Measurements from ENCODE around the gene IFITM1. TPM values are rescaled to one million over a fixed set of nuclear protein-coding genes. Genes with fewer than 3 reads are reported as not detected.

The IFITM1 gene
- total and polyA plus RNA-seq, 9 of the 15 experiments (the other 6 are each of a cell fraction or from before 2014, with no cell fraction given): 691 to 5,579 (median 974) TPM

DNA sequence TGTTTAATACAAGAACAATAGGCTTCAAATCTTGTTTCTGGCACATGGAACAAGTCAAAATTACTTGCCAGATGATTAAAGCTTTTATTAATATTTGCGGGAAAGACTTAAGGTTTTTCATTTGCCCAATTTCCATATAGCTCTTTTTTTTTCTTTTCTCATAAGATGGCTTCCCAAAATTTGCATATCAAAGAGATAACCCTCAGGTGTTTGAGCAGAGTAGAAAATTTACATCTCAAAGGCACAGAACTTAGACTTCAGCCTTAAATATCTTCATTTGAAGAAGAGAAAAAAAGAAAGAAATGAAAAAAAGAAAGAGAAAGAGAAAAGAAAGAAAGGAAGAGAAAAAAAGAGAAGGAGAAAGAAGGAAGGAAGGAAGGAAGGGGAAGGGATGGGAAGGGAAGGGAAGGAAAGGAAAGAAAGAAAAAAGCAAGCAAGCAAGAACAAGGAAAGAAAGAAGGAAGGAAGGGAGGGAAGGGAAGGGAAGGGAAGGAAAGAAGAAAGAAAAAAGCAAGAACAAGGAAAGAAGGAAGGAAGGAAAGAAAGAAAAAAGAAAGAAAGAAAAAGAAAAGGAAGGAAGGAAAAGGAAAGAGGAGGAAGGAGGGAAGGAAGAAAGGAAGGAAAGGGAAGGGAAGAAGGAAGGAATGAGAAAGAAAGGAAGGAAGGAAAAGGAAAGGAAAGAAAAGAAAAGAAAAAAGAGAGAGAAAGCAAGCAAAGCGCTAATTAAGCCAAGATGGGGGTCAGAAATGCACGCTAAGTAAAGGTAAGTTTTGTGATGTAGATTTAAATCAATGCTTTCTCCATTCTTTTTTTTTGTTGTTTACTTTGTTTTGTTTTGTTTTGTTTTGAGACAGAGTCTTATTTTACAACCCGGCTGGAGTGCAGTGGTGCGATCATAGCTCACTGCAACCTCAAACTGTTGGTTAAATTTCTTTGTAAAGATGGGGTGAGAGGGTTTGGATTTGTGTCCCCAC, 27.0 kb downstream of the IFITM1 start (continued):
- no peak for TF ChIP-seq SMAD1 (IDR thresholded peaks at IDR 0.05; ENCODE audit: low read depth, low read length, partially characterized antibody)
- no peak for TF ChIP-seq ZNF253 (CRISPR knock-in tag; conservative IDR thresholded peaks at IDR 0.05)
- TF ChIP-seq ZNF586 (CRISPR knock-in tag; conservative IDR thresholded peaks at IDR 0.05): no peak
- TF ChIP-seq DDX20 (tag; IDR thresholded peaks at IDR 0.05; ENCODE audit: low read depth): no peak
- peak; percentile 14; the same call in 1 of the 2 replicates for TF ChIP-seq NFIC (IDR thresholded peaks at IDR 0.05)
- TF ChIP-seq, protein P1, sequence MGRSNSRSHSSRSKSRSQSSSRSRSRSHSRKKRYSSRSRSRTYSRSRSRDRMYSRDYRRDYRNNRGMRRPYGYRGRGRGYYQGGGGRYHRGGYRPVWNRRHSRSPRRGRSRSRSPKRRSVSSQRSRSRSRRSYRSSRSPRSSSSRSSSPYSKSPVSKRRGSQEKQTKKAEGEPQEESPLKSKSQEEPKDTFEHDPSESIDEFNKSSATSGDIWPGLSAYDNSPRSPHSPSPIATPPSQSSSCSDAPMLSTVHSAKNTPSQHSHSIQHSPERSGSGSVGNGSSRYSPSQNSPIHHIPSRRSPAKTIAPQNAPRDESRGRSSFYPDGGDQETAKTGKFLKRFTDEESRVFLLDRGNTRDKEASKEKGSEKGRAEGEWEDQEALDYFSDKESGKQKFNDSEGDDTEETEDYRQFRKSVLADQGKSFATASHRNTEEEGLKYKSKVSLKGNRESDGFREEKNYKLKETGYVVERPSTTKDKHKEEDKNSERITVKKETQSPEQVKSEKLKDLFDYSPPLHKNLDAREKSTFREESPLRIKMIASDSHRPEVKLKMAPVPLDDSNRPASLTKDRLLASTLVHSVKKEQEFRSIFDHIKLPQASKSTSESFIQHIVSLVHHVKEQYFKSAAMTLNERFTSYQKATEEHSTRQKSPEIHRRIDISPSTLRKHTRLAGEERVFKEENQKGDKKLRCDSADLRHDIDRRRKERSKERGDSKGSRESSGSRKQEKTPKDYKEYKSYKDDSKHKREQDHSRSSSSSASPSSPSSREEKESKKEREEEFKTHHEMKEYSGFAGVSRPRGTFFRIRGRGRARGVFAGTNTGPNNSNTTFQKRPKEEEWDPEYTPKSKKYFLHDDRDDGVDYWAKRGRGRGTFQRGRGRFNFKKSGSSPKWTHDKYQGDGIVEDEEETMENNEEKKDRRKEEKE (IDR thresholded peaks at IDR 0.05; ENCODE audit: borderline replicate concordance in 1 of 2, control insufficient read depth in 1 of 2, low read depth in 2 of 2, low read length in 1 of 2): peak in 1 of 2 experiments; percentile 55; a peak in 1 of 4 replicates
- TF ChIP-seq CBFA2T2 (conservative IDR thresholded peaks at IDR 0.05): no peak
- no peak for TF ChIP-seq NFE2 (IDR thresholded peaks at IDR 0.05; ENCODE audit: low read depth)
- TF ChIP-seq, protein P2, sequence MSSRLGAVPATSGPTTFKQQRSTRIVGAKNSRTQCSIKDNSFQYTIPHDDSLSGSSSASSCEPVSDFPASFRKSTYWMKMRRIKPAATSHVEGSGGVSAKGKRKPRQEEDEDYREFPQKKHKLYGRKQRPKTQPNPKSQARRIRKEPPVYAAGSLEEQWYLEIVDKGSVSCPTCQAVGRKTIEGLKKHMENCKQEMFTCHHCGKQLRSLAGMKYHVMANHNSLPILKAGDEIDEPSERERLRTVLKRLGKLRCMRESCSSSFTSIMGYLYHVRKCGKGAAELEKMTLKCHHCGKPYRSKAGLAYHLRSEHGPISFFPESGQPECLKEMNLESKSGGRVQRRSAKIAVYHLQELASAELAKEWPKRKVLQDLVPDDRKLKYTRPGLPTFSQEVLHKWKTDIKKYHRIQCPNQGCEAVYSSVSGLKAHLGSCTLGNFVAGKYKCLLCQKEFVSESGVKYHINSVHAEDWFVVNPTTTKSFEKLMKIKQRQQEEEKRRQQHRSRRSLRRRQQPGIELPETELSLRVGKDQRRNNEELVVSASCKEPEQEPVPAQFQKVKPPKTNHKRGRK (tag; IDR thresholded peaks at IDR 0.05): peak; percentile 100
- peak; percentile 72; the same call in 1 of the 2 replicates for TF ChIP-seq SMARCA5 (IDR thresholded peaks at IDR 0.05)
- TF ChIP-seq, protein P3, sequence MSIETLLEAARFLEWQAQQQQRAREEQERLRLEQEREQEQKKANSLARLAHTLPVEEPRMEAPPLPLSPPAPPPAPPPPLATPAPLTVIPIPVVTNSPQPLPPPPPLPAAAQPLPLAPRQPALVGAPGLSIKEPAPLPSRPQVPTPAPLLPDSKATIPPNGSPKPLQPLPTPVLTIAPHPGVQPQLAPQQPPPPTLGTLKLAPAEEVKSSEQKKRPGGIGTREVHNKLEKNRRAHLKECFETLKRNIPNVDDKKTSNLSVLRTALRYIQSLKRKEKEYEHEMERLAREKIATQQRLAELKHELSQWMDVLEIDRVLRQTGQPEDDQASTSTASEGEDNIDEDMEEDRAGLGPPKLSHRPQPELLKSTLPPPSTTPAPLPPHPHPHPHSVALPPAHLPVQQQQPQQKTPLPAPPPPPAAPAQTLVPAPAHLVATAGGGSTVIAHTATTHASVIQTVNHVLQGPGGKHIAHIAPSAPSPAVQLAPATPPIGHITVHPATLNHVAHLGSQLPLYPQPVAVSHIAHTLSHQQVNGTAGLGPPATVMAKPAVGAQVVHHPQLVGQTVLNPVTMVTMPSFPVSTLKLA (conservative IDR thresholded peaks at IDR 0.05): 0 out of 4 replicates have a peak, but pooled peaks of 1 of the 2 experiments have one; percentile 11
- TF ChIP-seq, protein P4, sequence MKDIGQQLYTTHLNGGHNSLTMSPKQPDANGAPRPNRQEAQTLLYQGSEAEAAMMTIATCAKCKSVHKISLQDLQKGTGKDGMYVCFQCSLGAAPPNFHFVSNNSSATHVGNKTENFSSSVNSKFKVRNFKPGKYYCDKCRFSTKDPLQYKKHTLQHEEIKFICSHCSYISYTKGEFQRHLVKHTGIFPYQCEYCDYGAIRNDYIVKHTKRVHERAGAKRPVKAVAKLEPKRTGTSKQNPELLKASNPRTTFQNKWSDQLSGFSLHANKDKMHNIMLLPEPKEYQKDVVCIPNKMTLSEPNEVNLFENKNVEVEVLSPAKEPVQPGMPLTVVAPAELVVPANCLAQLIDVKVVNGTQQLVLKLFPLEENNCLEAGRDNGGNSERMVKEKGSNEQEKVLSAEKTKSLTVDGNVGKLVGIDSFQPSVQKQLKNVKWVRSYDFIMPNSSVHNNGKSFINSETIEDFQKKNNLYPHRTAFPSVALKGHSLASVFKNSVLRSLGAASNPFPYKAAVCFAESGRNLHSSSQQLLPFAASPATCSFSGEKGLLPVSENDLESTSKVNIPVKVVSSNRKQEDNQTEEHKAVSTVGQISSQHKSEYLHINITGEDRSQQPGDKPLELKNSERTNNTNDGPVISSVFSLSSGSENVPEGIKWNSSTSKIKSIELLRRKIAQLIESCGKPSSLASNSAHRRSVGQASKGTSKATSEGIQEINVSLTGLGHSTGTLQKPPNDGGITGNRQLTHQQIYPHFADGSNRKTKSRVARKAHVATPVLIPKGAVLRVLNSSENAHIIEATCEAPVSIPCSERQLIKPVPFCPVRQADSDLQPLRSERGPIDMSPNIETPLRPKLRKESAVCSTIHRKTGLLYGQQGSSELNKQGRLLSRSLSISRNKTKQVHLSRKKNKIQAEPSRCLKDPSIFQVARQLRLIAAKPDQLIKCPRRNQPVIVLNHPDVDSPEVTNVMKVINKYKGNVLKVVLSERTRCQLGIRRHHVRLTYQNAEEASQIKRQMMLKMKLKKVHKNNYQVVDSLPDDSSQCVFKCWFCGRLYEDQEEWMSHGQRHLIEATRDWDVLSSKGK (CRISPR knock-in tag; IDR thresholded peaks at IDR 0.05): no peak
- no peak for TF ChIP-seq SRSF7 (optimal IDR thresholded peaks at IDR 0.05; ENCODE audit: low read depth, low read length)
- no peak for TF ChIP-seq KDM5B (IDR thresholded peaks at IDR 0.05; ENCODE audit: insufficient replicate concordance, low read depth, low read length)
- no peak for TF ChIP-seq CXXC5 (CRISPR knock-in tag; IDR thresholded peaks at IDR 0.05)
- TF ChIP-seq RHOXF2B (CRISPR knock-in tag; conservative IDR thresholded peaks at IDR 0.05): no peak
- peak; percentile 51; the same call in 1 of the 2 replicates for TF ChIP-seq ARID1B (IDR thresholded peaks at IDR 0.05)

Data from K562 (cell line).